ENCODE data around the gene CD82. TPM values are rescaled to one million over a fixed set of nuclear protein-coding genes. Genes with fewer than 3 reads are reported as not detected.

Gene CD82
- polyA plus RNA-seq, 3 donors, result 40.8 to 89.0 (median 43.0) TPM

DNA sequence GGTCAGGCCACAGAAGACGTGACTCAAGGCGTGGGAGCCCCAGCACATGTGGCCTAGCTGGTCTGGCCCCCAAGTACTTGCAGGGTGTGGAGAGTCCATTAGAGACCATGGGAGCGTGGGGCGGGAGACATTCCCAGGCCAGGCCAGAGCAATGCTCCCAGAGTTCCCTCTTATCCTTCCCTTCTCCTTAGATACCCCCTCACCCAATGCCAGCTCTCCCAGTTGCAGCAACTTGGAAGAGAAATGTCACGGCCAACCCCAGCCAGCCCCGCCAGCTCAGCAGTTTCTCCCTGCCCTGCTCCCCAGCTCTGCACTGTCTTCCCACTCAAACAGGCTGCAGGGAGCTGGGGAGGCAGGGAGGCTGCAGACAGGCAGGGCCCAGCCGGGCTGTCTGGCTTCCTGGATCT, 95.9 kb downstream of the CD82 start:
- Histone ChIP-seq H3K27me3 (ENCODE audit: control insufficient read depth in 2 of 2, insufficient read depth in 2 of 2, low read length in 2 of 2) (no peaks in the 10 kb centered on the region), H3K4me2 (replicated peaks; ENCODE audit: extremely low read depth, low read length, poor library complexity, severe bottlenecking) (no peak overlapping the region), H3K9ac (ENCODE audit: insufficient read depth, low read length, poor library complexity, severe bottlenecking) (no peak overlapping the region), H3K79me2 (ENCODE audit: insufficient read depth, low read length) (no peaks in the 10 kb centered on the region), H3K4me3 (replicated peaks in 1 of 3; ENCODE audit: low read depth in 2 of 3, low read length in 3 of 3) (no peak overlapping the region), H2AFZ (ENCODE audit: insufficient read depth, low read depth, low read length, poor library complexity, severe bottlenecking) (no peak overlapping the region), H4K20me1 (ENCODE audit: insufficient read depth, low read length) (no peaks in the 10 kb centered on the region), H3K27ac (ENCODE audit: low read depth in 1 of 2, low read length in 2 of 2) (no peak overlapping the region), H3K9me3 (replicated peaks in 1 of 2; ENCODE audit: control insufficient read depth in 1 of 2, insufficient read depth in 1 of 2, low read length in 2 of 2) (no peaks in the 10 kb centered on the region), H3K4me1 (ENCODE audit: control insufficient read depth in 1 of 2, insufficient read depth in 2 of 2, low read length in 2 of 2) (no peaks in the 10 kb centered on the region), H3K36me3 (replicated peaks in 1 of 2; ENCODE audit: control insufficient read depth in 1 of 2, insufficient read depth in 2 of 2, low read length in 2 of 2) (no peaks in the 10 kb centered on the region)
- H3K9me3 Mint-ChIP-seq, result peaks cover 0 to 13% (median 3%) of the 10 kb centered on the region in 7 donors
- H3K27me3 Mint-ChIP-seq (ENCODE audit: low read depth in 3 of 3), result peaks cover 7 to 17% (median 11%) of the 10 kb centered on the region in 3 donors
- 84% methylated on average over 5 of the region's 7 CpGs for WGBS (ENCODE audit: insufficient coverage)
- no peaks in the 10 kb centered on the region for H3K36me3 Mint-ChIP-seq
- intact Hi-C loops (cut with micrococcal nuclease), result no loop called here
- peaks cover 9% of the 10 kb centered on the region for H3K4me1 Mint-ChIP-seq
- no peak for TF ChIP-seq CTCF (IDR thresholded peaks at IDR 0.05)
- DNase-seq, result no peak
- H3K4me3 Mint-ChIP-seq, result no peak overlapping the region
- H3K27ac Mint-ChIP-seq, result peak overlapping the region in 1 of 7 donors; percentile 68

Small RNAs within 50 kb of the gene (small RNA-seq; reads per million reads assigned to genes)
- not detected for gene AC104010.1 (ENCODE audit: insufficient read length, low read depth)

Other genes with a start within 250 kb of the CD82 start
- gene TSPAN18, start 161.3 kb downstream of the CD82 start, polyA plus RNA-seq, result not detected

All from CD14-positive monocyte (primary cell).